GM12874 (cell line): ENCODE results near the gene SYTL1.

Experiments
- CTCF ChIP-seq: IDR thresholded peaks from 2 replicates; pipeline ENCODE4 v1.5.1; 2011; ENCODE audit warnings: low read depth, mild to moderate bottlenecking, control low read depth, low read length, moderate library complexity; ENCODE audit not compliant: insufficient read depth

The SYTL1 gene

GRCh38 chr1:27300341-27301051 is 41.3 kb upstream of the SYTL1 start:
- peak; percentile 99 for TF ChIP-seq CTCF

DNA sequence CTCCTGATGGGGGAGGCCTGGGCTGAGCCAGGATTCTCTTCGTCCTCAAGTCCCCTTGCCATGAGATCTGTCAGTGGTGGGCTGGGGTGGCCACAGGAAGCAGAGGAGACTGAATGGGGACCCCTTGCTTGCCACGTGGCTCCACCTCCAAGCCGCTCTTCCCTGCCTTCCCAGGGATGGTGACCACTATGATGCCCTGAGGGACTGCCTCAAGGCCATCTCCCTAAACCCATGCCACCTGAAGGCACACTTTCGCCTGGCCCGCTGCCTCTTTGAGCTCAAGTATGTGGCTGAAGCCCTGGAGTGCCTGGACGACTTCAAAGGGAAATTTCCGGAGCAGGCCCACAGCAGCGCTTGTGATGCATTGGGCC is 40.8 kb upstream of the SYTL1 start:
- TF ChIP-seq CTCF = no peak

GRCh38 chr1:27301582-27302199 is 40.1 kb upstream of the SYTL1 start:
- TF ChIP-seq CTCF = no peak

DNA sequence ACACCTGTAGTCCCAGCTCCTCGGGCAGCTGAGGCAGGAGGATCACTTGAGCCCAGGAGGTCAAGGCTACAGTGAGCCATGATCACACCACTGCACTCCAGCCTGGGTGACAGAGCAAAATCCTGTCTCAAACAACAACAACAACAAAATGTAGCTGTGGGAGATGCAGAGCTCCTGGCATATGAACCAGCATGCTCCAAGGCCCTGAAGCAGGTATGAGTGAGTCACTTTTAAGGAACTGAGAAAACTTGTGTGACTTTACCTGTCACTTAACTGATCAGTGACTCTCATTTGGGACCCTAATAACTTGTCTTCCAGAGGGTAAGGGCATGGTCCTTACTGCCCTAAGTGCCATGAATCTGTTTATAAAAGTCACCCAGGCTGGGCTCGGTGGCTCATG is 39.2 kb upstream of the SYTL1 start:
- TF ChIP-seq CTCF = no peak

GRCh38 chr1:27303509-27303908 is 38.3 kb upstream of the SYTL1 start:
- TF ChIP-seq CTCF = no peak

GRCh38 chr1:27306071-27306470 is 35.8 kb upstream of the SYTL1 start:
- no peak for TF ChIP-seq CTCF

GRCh38 chr1:27306892-27307761 is 34.7 kb upstream of the SYTL1 start:
- TF ChIP-seq CTCF = no peak
